Endothelial cell of umbilical vein (primary cell): Measurements from ENCODE around the gene PROZ. TPM values are rescaled to one million over a fixed set of nuclear protein-coding genes. Genes with fewer than 3 reads are reported as not detected.

ENCODE experiments used
- BruUV-seq: library from RNA; stranded (reverse); fragments of 400-500 nt; replicated peaks from 2 replicates; lab custom pipeline; 2021; lab: Mats Ljungman, UMichigan
- CTCF ChIA-PET: fragments of 300-600, 350-600 bp; sonication (Branson Sonifier 250); formaldehyde crosslinking; loops from one replicate; lab custom pipeline; 2021; ENCODE audit warnings: antibody characterized with exemption, inconsistent platforms; lab: Charles Lee
- POLR2A ChIA-PET: fragments of 300-600, 350-600 bp; sonication (Branson Sonifier 250); formaldehyde crosslinking; loops from one replicate; lab custom pipeline; 2021; ENCODE audit warnings: antibody characterized with exemption, inconsistent platforms; lab: Charles Lee
- DNase-seq: peaks from one replicate; pipeline ENCODE4 v3.0.0-alpha.2; 2011; ENCODE audit warnings: low read depth, low spot score
- FAIRE-seq: peaks from 2 replicates; lab custom pipeline; 2011; peaks lifted over from hg19 to GRCh38; lab: Jason Lieb, UNC
- H2AFZ ChIP-seq: 2 replicates; pipeline ENCODE4 v1.6.0; 2012; ENCODE audit warnings: low read depth, low read length, control low read depth, inconsistent platforms
- H3K27ac ChIP-seq: 2 replicates; pipeline ENCODE4 v1.5.1; 2011; ENCODE audit warnings: low read depth, mild to moderate bottlenecking, control low read depth, low read length, moderate library complexity; ENCODE audit not compliant: insufficient read depth
- H3K27me3 ChIP-seq, 2 experiments: 2 replicates each; pipeline versions ENCODE4 v1.6.0 to v1.6.1; 2011; ENCODE audit warnings: low read length in 2 of 2, mixed read lengths in 1 of 2; ENCODE audit not compliant: control insufficient read depth in 2 of 2, insufficient read depth in 2 of 2
- H3K36me3 ChIP-seq, 2 experiments: 2 replicates in 1 of 2; 3 replicates in 1 of 2; pipeline ENCODE4 v1.5.1; 2011; ENCODE audit warnings: low read length in 2 of 2, mild to moderate bottlenecking in 1 of 2, moderate library complexity in 1 of 2; ENCODE audit not compliant: control insufficient read depth in 2 of 2, insufficient read depth in 2 of 2; ENCODE audit errors: extremely low read depth in 1 of 2
- H3K4me1 ChIP-seq: 3 replicates; pipeline ENCODE4 v1.5.1; 2011; ENCODE audit warnings: mild to moderate bottlenecking, low read length; ENCODE audit not compliant: control insufficient read depth, insufficient read depth; ENCODE audit errors: extremely low read depth
- H3K4me2 ChIP-seq: 2 replicates; pipeline ENCODE4 v1.6.1; 2011; ENCODE audit warnings: low read length, control low read depth, mixed read lengths; ENCODE audit not compliant: insufficient read depth
- H3K4me3 ChIP-seq, 3 experiments: fragments of 200-600 bp in 1 of 3; sonication (generic), shearing (Covaris generic) in 1 of 3; replicated peaks in 1 of 3; 2 replicates each; pipeline ENCODE4 v1.5.1; 2011 to 2016; ENCODE audit warnings: control low read depth in 3 of 3, low read length in 3 of 3, mild to moderate bottlenecking in 2 of 3, inconsistent platforms in 1 of 3, low read depth in 1 of 3, moderate library complexity in 1 of 3; ENCODE audit not compliant: insufficient read depth in 1 of 3
- H3K79me2 ChIP-seq: 2 replicates; pipeline ENCODE4 v1.6.0; 2012; ENCODE audit warnings: low read length, inconsistent platforms; ENCODE audit not compliant: control insufficient read depth, insufficient read depth
- H3K9ac ChIP-seq: replicated peaks from 2 replicates; pipeline ENCODE3; 2011; ENCODE audit warnings: low read length, control low read depth; ENCODE audit not compliant: insufficient read depth; ENCODE audit errors: extremely low read depth
- H3K9me1 ChIP-seq: replicated peaks from 3 replicates; pipeline ENCODE4 v1.6.0; 2011; ENCODE audit warnings: mild to moderate bottlenecking, low read length; ENCODE audit not compliant: control insufficient read depth, insufficient read depth; ENCODE audit errors: extremely low read depth
- H3K9me3 ChIP-seq: replicated peaks from 2 replicates; pipeline ENCODE4 v1.5.1; 2012; ENCODE audit warnings: low read length, inconsistent platforms; ENCODE audit not compliant: control insufficient read depth, insufficient read depth
- H4K20me1 ChIP-seq: replicated peaks from 2 replicates; pipeline ENCODE3; 2011; ENCODE audit warnings: mild to moderate bottlenecking, low read length; ENCODE audit not compliant: control insufficient read depth, insufficient read depth; ENCODE audit errors: extremely low read depth
- EZH2 ChIP-seq: IDR thresholded peaks from 2 replicates; pipeline ENCODE4 v1.6.1; 2012; ENCODE audit warnings: borderline replicate concordance, low read depth, mild to moderate bottlenecking, moderate library complexity, low read length, inconsistent platforms; ENCODE audit not compliant: severe bottlenecking
- FOS ChIP-seq: IDR thresholded peaks from 2 replicates; pipeline ENCODE4 v1.6.1; 2011; ENCODE audit warnings: mild to moderate bottlenecking, low read length, moderate library complexity, borderline replicate concordance; ENCODE audit not compliant: insufficient read depth
- GATA2 ChIP-seq: IDR thresholded peaks from 2 replicates; pipeline ENCODE4 v1.7.0; 2011; ENCODE audit warnings: low read depth, mild to moderate bottlenecking, moderate library complexity, mixed read lengths, low read length; ENCODE audit not compliant: insufficient read length, insufficient read depth
- JUN ChIP-seq: IDR thresholded peaks from 2 replicates; pipeline ENCODE4 v1.6.1; 2011; ENCODE audit warnings: borderline replicate concordance, low read depth; ENCODE audit not compliant: insufficient read length, insufficient read depth
- MYC ChIP-seq: IDR thresholded peaks from one replicate; pipeline ENCODE4 v1.6.1; 2011; ENCODE audit warnings: mild to moderate bottlenecking, low read depth, low read length
- POLR2A ChIP-seq: IDR thresholded peaks from 2 replicates; pipeline ENCODE4 v1.6.1; 2012; ENCODE audit warnings: low read depth, mild to moderate bottlenecking, control low read depth, low read length
- POLR2AphosphoS5 ChIP-seq: IDR thresholded peaks from 2 replicates; pipeline ENCODE4 v1.6.1; 2012; ENCODE audit warnings: low read depth, mild to moderate bottlenecking, control low read depth, low read length, moderate library complexity; ENCODE audit not compliant: insufficient read depth
- dilution Hi-C: fragments of 300-500 bp; cut with MboI; formaldehyde crosslinking; loops from one replicate; pipeline ENCODE4 v1.15.0; 2019; ENCODE audit warnings: low sequenced_read_pairs; ENCODE audit not compliant: extremely low pct_ligation_motif_present
- intact Hi-C: fragments of 100-400 bp; cut with micrococcal nuclease; formaldehyde crosslinking; loops from one replicate; pipeline ENCODE4 v1.10.0; 2022
- polyA plus RNA-seq, 4 experiments: library from polyadenylated mRNA; depleted of rRNA in 3 of 4; stranded (reverse) in 3 of 4; unstranded in 1 of 4; fragments of >200 nt; gene quantifications; 2 replicates each; pipeline versions ENCODE4 v1.2.1 to v1.2.3, GENCODE V29; 2011 to 2012; ENCODE audit warnings: missing spikeins in 1 of 4
- total RNA-seq: library from RNA; stranded (reverse); gene quantifications from 2 replicates; pipeline ENCODE4 v1.2.3, GENCODE V29; 2021
- TF ChIP-seq, protein P1 (sequence below): IDR thresholded peaks from 2 replicates; pipeline ENCODE4 v1.6.1; 2011; ENCODE audit not compliant: insufficient read depth, insufficient read length
- TF ChIP-seq, protein P2 (sequence below), 2 donors: IDR thresholded peaks; 1 replicate in 1 of 2; 2 replicates in 1 of 2; pipeline ENCODE4 v1.5.1; 2011; ENCODE audit warnings: low read length in 2 of 2, mild to moderate bottlenecking in 2 of 2, moderate library complexity in 2 of 2, control low read depth in 1 of 2, inconsistent platforms in 1 of 2, low read depth in 1 of 2; ENCODE audit not compliant: insufficient read depth in 1 of 2; ENCODE audit errors: extremely low read depth in 1 of 2

Gene PROZ
- total and polyA plus RNA-seq, 2 donors (not counting 3 experiments of a cell fraction or from before 2014, with no cell fraction given), result not detected

DNA sequence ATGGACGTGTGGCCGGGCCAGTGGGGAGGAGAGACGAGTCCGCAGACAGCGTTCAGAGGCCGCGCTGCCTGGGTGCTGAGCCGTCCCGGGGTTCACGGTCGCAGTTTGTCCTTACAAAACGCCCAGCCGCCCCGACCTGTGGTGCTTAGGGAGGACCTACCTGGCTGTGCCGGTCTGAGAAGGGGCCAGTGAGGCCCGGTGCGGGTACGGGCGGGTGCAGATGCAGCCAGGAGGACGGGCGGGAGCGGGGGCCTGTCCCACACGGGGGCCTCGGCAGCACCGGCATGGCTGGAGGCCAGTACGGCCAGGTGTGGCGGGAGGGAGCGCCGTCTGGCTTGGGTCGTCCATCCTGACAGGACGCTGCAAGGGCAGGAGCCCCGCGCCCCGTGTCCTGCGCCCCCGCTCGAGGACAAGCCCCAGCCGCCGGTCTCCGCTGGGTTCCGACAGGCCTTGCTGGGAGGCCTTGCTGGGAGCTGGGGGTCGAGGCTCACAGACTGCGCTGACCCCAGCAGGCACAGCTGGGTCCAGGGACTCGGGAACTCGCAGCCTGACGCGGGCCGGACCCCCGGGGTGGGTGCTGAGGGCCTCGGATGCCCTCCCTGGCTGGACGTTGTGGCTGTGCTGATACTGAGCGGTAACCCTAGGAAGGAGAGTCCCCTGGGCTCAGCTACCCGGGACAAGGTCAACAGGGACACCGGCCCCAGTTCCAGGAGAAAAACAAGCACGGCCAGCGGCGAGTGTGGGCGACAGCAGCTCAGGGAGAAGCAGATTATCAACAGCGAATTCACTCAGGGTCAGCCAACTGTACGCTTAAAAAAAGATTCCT, 5.3 kb upstream of the PROZ start:
- Histone ChIP-seq H3K4me1 (peaks cover 6% of the 10 kb centered on the region), H3K36me3 (no peaks in the 10 kb centered on the region), H3K4me2 (peak overlapping the region; percentile 69), H4K20me1 (no peaks in the 10 kb centered on the region), H3K4me3 (peak overlapping the region in 2 of 3 experiments; percentile 22 to 41), H3K27ac (no peak overlapping the region), H3K9me3 (no peaks in the 10 kb centered on the region), H3K9me1 (no peaks in the 10 kb centered on the region), H3K79me2 (no peaks in the 10 kb centered on the region), H3K9ac (peak overlapping the region; percentile 11), H3K27me3 (peaks cover 2 to 9% of the 10 kb centered on the region in 2 experiments), H2AFZ (peak overlapping the region; percentile 72)
- intact Hi-C loops, result loop anchor here (1.0 kb wide), 2 partner anchors 34 to 56 kb away; partner anchors contain the start of gene CUL4A
- DNase-seq (no peak), FAIRE-seq (peak; percentile 64)
- dilution Hi-C loops, result no loop called here
- CTCF ChIA-PET, result interaction anchor here (1.0 kb wide), 1 partner anchor 34 kb away, joined by 3 read pairs; no protein-coding TSS in a partner anchor
- POLR2A ChIA-PET, result no interaction called here
- TSS peak; percentile 93 for BruUV-seq
- TF ChIP-seq, protein P1, sequence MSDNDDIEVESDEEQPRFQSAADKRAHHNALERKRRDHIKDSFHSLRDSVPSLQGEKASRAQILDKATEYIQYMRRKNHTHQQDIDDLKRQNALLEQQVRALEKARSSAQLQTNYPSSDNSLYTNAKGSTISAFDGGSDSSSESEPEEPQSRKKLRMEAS, result no peak
- TF ChIP-seq POLR2AphosphoS5, result no peak
- no peak for TF ChIP-seq GATA2
- no peak for TF ChIP-seq POLR2A
- no peak for TF ChIP-seq MYC
- TF ChIP-seq FOS, result no peak
- TF ChIP-seq, protein P2, sequence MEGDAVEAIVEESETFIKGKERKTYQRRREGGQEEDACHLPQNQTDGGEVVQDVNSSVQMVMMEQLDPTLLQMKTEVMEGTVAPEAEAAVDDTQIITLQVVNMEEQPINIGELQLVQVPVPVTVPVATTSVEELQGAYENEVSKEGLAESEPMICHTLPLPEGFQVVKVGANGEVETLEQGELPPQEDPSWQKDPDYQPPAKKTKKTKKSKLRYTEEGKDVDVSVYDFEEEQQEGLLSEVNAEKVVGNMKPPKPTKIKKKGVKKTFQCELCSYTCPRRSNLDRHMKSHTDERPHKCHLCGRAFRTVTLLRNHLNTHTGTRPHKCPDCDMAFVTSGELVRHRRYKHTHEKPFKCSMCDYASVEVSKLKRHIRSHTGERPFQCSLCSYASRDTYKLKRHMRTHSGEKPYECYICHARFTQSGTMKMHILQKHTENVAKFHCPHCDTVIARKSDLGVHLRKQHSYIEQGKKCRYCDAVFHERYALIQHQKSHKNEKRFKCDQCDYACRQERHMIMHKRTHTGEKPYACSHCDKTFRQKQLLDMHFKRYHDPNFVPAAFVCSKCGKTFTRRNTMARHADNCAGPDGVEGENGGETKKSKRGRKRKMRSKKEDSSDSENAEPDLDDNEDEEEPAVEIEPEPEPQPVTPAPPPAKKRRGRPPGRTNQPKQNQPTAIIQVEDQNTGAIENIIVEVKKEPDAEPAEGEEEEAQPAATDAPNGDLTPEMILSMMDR (IDR thresholded peaks at IDR 0.05; ENCODE audit: extremely low read depth in 1 of 2, insufficient read depth in 1 of 2, low read depth in 1 of 2, low read length in 2 of 2), result no peak
- no peak for TF ChIP-seq EZH2
- no peak for TF ChIP-seq JUN
